DND-41 (cell line): ENCODE results near the gene DNASE2B.

Source experiments
- CTCF ChIP-seq: IDR thresholded peaks from 2 replicates; pipeline ENCODE4 v1.5.1; 2012; ENCODE audit warnings: borderline replicate concordance, low read length, moderate library complexity, mild to moderate bottlenecking; ENCODE audit not compliant: poor library complexity, severe bottlenecking; ENCODE audit errors: extremely low read depth
- EZH2 ChIP-seq: IDR thresholded peaks from 3 replicates; pipeline ENCODE4 v1.6.1; 2012; ENCODE audit warnings: borderline replicate concordance, low read depth, mild to moderate bottlenecking, moderate library complexity, low read length, inconsistent platforms; ENCODE audit not compliant: severe bottlenecking

GRCh38 chr1:84361796-84362195 lies 36.5 kb upstream of the DNASE2B start:
- TF ChIP-seq CTCF (no peak), EZH2 (no peak)
